ENCODE results near the gene GABBR1. TPM values are rescaled to one million over a fixed set of nuclear protein-coding genes. Genes with fewer than 3 reads are reported as not detected.
A peak's percentile ranks its signal among the peaks of the same experiment; 100 is the strongest.

GABBR1 gene
- polyA plus RNA-seq, 1 donor (not counting 4 experiments of a cell fraction or from before 2014, with no cell fraction given) = 18.9 TPM

- TF ChIP-seq EZH2 (IDR thresholded peaks at IDR 0.05; ENCODE audit: low read length) (no peak), CTCF (optimal IDR thresholded peaks at IDR 0.05 in 1 of 3, IDR thresholded peaks at IDR 0.05 in 1 of 3, conservative IDR thresholded peaks at IDR 0.05 in 1 of 3; ENCODE audit: extremely low read depth in 1 of 3, insufficient read depth in 2 of 3, low read length in 3 of 3) (no peak)
- no peak overlapping the region for H3K4me3 ChIP-seq (ENCODE audit: control insufficient read depth in 2 of 3, extremely low read depth in 1 of 3, insufficient read depth in 2 of 3, low read depth in 1 of 3, low read length in 3 of 3)
- H3K9me3 ChIP-seq (ENCODE audit: control insufficient read depth, low read depth, low read length) = no peaks in the 10 kb centered on the region
- H3K79me2 ChIP-seq (ENCODE audit: control insufficient read depth, insufficient read depth, low read length) = no peaks in the 10 kb centered on the region
- dilution Hi-C loops (cut with MboI; ENCODE audit: extremely low pct_ligation_motif_present, low sequenced_read_pairs) = no loop called here
- no peak overlapping the region for H2AFZ ChIP-seq (ENCODE audit: control insufficient read depth, low read length)
- peak; percentile 35 for DNase-seq (ENCODE audit: low read depth, low spot score)
- no peaks in the 10 kb centered on the region for H4K20me1 ChIP-seq (ENCODE audit: control insufficient read depth, extremely low read depth, insufficient read depth, low read length)
- FAIRE-seq = peak; percentile 97
- H3K9me1 ChIP-seq (ENCODE audit: control insufficient read depth, extremely low read depth, insufficient read depth, low read length) = no peaks in the 10 kb centered on the region
- peak overlapping the region; percentile 20 for H3K4me2 ChIP-seq (ENCODE audit: control insufficient read depth, extremely low read depth, insufficient read depth, low read depth, low read length)
- no peak overlapping the region for H3K27ac ChIP-seq (ENCODE audit: control insufficient read depth, insufficient read depth, low read length)
- no peaks in the 10 kb centered on the region for H3K36me3 ChIP-seq (ENCODE audit: control insufficient read depth in 2 of 2, extremely low read depth in 1 of 2, insufficient read depth in 2 of 2, low read length in 2 of 2)
- no peak overlapping the region for H3K9ac ChIP-seq (ENCODE audit: control insufficient read depth, extremely low read depth, insufficient read depth, low read length)
- no peaks in the 10 kb centered on the region for H3K27me3 ChIP-seq (ENCODE audit: control insufficient read depth, extremely low read depth, insufficient read depth, low read length)
- H3K4me1 ChIP-seq (ENCODE audit: control insufficient read depth, extremely low read depth, insufficient read depth, low read length) = peaks cover 8% of the 10 kb centered on the region
These were observed 116.9 kb downstream of the GABBR1 start for GRCh38 chr6:29516108-29516507.

- H3K27me3 ChIP-seq (ENCODE audit: control insufficient read depth, extremely low read depth, insufficient read depth, low read length) = peaks cover 23% of the 10 kb centered on the region
- H3K36me3 ChIP-seq (ENCODE audit: control insufficient read depth in 2 of 2, extremely low read depth in 1 of 2, insufficient read depth in 2 of 2, low read length in 2 of 2) = no peaks in the 10 kb centered on the region
- no peak overlapping the region for H2AFZ ChIP-seq (ENCODE audit: control insufficient read depth, low read length)
- H3K9me3 ChIP-seq (ENCODE audit: control insufficient read depth, low read depth, low read length) = no peaks in the 10 kb centered on the region
- no peak overlapping the region for H3K9ac ChIP-seq (ENCODE audit: control insufficient read depth, extremely low read depth, insufficient read depth, low read length)
- no peak overlapping the region for H3K27ac ChIP-seq (ENCODE audit: control insufficient read depth, insufficient read depth, low read length)
- H3K4me2 ChIP-seq (ENCODE audit: control insufficient read depth, extremely low read depth, insufficient read depth, low read depth, low read length) = no peak overlapping the region
- FAIRE-seq (no peak), DNase-seq (ENCODE audit: low read depth, low spot score) (no peak)
- no peaks in the 10 kb centered on the region for H3K79me2 ChIP-seq (ENCODE audit: control insufficient read depth, insufficient read depth, low read length)
- TF ChIP-seq EZH2 (IDR thresholded peaks at IDR 0.05; ENCODE audit: low read length) (no peak), CTCF (optimal IDR thresholded peaks at IDR 0.05 in 1 of 3, IDR thresholded peaks at IDR 0.05 in 1 of 3, conservative IDR thresholded peaks at IDR 0.05 in 1 of 3; ENCODE audit: extremely low read depth in 1 of 3, insufficient read depth in 2 of 3, low read length in 3 of 3) (no peak)
- no peaks in the 10 kb centered on the region for H4K20me1 ChIP-seq (ENCODE audit: control insufficient read depth, extremely low read depth, insufficient read depth, low read length)
- dilution Hi-C loops (cut with MboI; ENCODE audit: extremely low pct_ligation_motif_present, low sequenced_read_pairs) = no loop called here
- H3K4me3 ChIP-seq (ENCODE audit: control insufficient read depth in 2 of 3, extremely low read depth in 1 of 3, insufficient read depth in 2 of 3, low read depth in 1 of 3, low read length in 3 of 3) = no peak overlapping the region
- peaks cover 2% of the 10 kb centered on the region for H3K4me1 ChIP-seq (ENCODE audit: control insufficient read depth, extremely low read depth, insufficient read depth, low read length)
- H3K9me1 ChIP-seq (ENCODE audit: control insufficient read depth, extremely low read depth, insufficient read depth, low read length) = no peaks in the 10 kb centered on the region
These were observed 122.2 kb downstream of the GABBR1 start for GRCh38 chr6:29510746-29511300.

All from keratinocyte (primary cell).